ENCODE data around the gene AJM1. TPM values are rescaled to one million over a fixed set of nuclear protein-coding genes. Genes with fewer than 3 reads are reported as not detected.
A peak's percentile ranks its signal among the peaks of the same experiment; 100 is the strongest.

Gene AJM1
- total RNA-seq, 6 donors from 2014 or later = 1.4 to 7.3 (median 3.0) TPM

- no peak overlapping the region for H3K4me3 ChIP-seq
- H3K27me3 ChIP-seq = no peaks in the 10 kb centered on the region
- peaks cover 3 to 65% (median 50%) of the 10 kb centered on the region in 4 donors for H3K36me3 ChIP-seq
- peaks cover 0 to 12% (median 0%) of the 10 kb centered on the region in 4 donors for H3K4me1 ChIP-seq
- 87 to 92% methylated on average over 10 to 21 of the region's 21 CpGs for WGBS, 2 donors
- no peak for ATAC-seq (ENCODE audit: low FRiP score in 2 of 2)
- TF ChIP-seq POLR2AphosphoS5 (IDR thresholded peaks at IDR 0.05) = no peak
- TF ChIP-seq POLR2A (IDR thresholded peaks at IDR 0.05) = no peak
- TF ChIP-seq CTCF (IDR thresholded peaks at IDR 0.05) = no peak
- TF ChIP-seq EP300 (IDR thresholded peaks at IDR 0.05) = no peak
- no peaks in the 10 kb centered on the region for H3K9me3 ChIP-seq
- H3K27ac ChIP-seq = no peak overlapping the region
- DNase-seq = no peak
Measured at GRCh38 chr9:136824496-136825225, 17.6 kb upstream of the AJM1 start.

GRCh38 chr9:136825295-136826187, 16.7 kb upstream of the AJM1 start:
- Histone ChIP-seq H3K36me3 (peaks cover 3 to 74% (median 59%) of the 10 kb centered on the region in 4 donors), H3K27ac (no peak overlapping the region), H3K4me3 (no peak overlapping the region), H3K4me1 (peaks cover 0 to 12% (median 0%) of the 10 kb centered on the region in 4 donors), H3K27me3 (no peaks in the 10 kb centered on the region), H3K9me3 (no peaks in the 10 kb centered on the region)
- peak in 1 of 2 donors; percentile 79 for DNase-seq
- ATAC-seq (ENCODE audit: low FRiP score in 2 of 2) = no peak
- TF ChIP-seq POLR2AphosphoS5 (IDR thresholded peaks at IDR 0.05) (no peak), CTCF (IDR thresholded peaks at IDR 0.05) (no peak), EP300 (IDR thresholded peaks at IDR 0.05) (no peak), POLR2A (IDR thresholded peaks at IDR 0.05) (no peak)
- 91 to 95% methylated on average over 36 to 40 of the region's 44 CpGs for WGBS, 2 donors

GRCh38 chr9:136826188-136826541, 16.1 kb upstream of the AJM1 start:
- H3K27ac ChIP-seq = no peak overlapping the region
- WGBS, 2 donors = 97 to 100% methylated on average over 10 to 16 of the region's 17 CpGs
- peaks cover 3 to 80% (median 62%) of the 10 kb centered on the region in 4 donors for H3K36me3 ChIP-seq

GRCh38 chr9:136826703-136827582, 15.3 kb upstream of the AJM1 start:
- Histone ChIP-seq H3K27ac (no peak overlapping the region), H3K36me3 (peaks cover 3 to 88% (median 69%) of the 10 kb centered on the region in 4 donors), H3K27me3 (no peaks in the 10 kb centered on the region), H3K4me1 (no peaks in the 10 kb centered on the region), H3K4me3 (no peak overlapping the region), H3K9me3 (no peaks in the 10 kb centered on the region)
- ATAC-seq (ENCODE audit: low FRiP score in 2 of 2) (no peak), DNase-seq (peak in 1 of 2 donors; percentile 50)
- WGBS, 2 donors = 90 to 97% methylated on average over 10 to 24 of the region's 24 CpGs
- no peak for TF ChIP-seq POLR2AphosphoS5 (IDR thresholded peaks at IDR 0.05)
- TF ChIP-seq EP300 (IDR thresholded peaks at IDR 0.05) = no peak
- no peak for TF ChIP-seq CTCF (IDR thresholded peaks at IDR 0.05)
- TF ChIP-seq POLR2A (IDR thresholded peaks at IDR 0.05) = no peak

More at GRCh38 chr9:136826188-136826541, 16.1 kb upstream of the AJM1 start:
- DNase-seq = peak in 1 of 2 donors; percentile 73
- Histone ChIP-seq H3K9me3 (no peaks in the 10 kb centered on the region), H3K27me3 (no peaks in the 10 kb centered on the region), H3K4me1 (peaks cover 0 to 6% (median 0%) of the 10 kb centered on the region in 4 donors), H3K4me3 (no peak overlapping the region)
- ATAC-seq (ENCODE audit: low FRiP score in 2 of 2) = no peak
- TF ChIP-seq EP300 (IDR thresholded peaks at IDR 0.05) = no peak

All from upper lobe of left lung (tissue), 6 donors.